GM23338 (cell line): Measurements from ENCODE around the gene NEK6. TPM values are rescaled to one million over a fixed set of nuclear protein-coding genes. Genes with fewer than 3 reads are reported as not detected.

Experiments
- ATAC-seq: fragments of 200-7000 bp; cut with Tn5 transposase; 3 replicates; pipeline ENCODE4 v1.9.1; 2020
- DNase-seq: peaks from one replicate; pipeline ENCODE4 v3.0.0-alpha.2; 2015; ENCODE audit warnings: low spot score
- H2AFZ ChIP-seq: fragments of 200-600 bp; sonication (generic); 2 replicates; pipeline ENCODE4 v1.8.0; 2016; ENCODE audit warnings: antibody characterized with exemption, mild to moderate bottlenecking, moderate library complexity
- H3F3A ChIP-seq: fragments of 200-600 bp; sonication (generic); replicated peaks from 2 replicates; pipeline ENCODE4 v1.8.0; 2017; ENCODE audit warnings: antibody characterized with exemption, mixed run types, low read depth
- H3K27ac ChIP-seq: fragments of 200-600 bp; sonication (generic); 2 replicates; pipeline ENCODE4 v1.6.1; 2016; ENCODE audit warnings: low read depth
- H3K27me3 ChIP-seq: fragments of 200-600 bp; sonication (generic); 2 replicates; pipeline ENCODE4 v1.8.0; 2016; ENCODE audit warnings: mild to moderate bottlenecking, mixed run types, moderate library complexity; ENCODE audit not compliant: insufficient read depth
- H3K36me3 ChIP-seq: fragments of 200-600 bp; sonication (generic); 2 replicates; pipeline ENCODE4 v1.8.0; 2016; ENCODE audit warnings: mild to moderate bottlenecking; ENCODE audit not compliant: insufficient read depth
- H3K4me1 ChIP-seq: fragments of 200-600 bp; sonication (generic); 2 replicates; pipeline ENCODE4 v1.8.0; 2016; ENCODE audit warnings: mild to moderate bottlenecking, moderate library complexity; ENCODE audit not compliant: insufficient read depth
- H3K4me2 ChIP-seq: fragments of 200-600 bp; sonication (generic); 2 replicates; pipeline ENCODE4 v1.7.1; 2017; ENCODE audit warnings: mixed run types
- H3K4me3 ChIP-seq: fragments of 200-600 bp; sonication (generic); 2 replicates; pipeline ENCODE4 v1.6.1; 2016; ENCODE audit warnings: mixed run types
- H3K79me2 ChIP-seq: fragments of 200-600 bp; sonication (generic); replicated peaks from 2 replicates; pipeline ENCODE4 v1.8.0; 2017; ENCODE audit warnings: mild to moderate bottlenecking; ENCODE audit not compliant: insufficient read depth
- H3K9me2 ChIP-seq: fragments of 200-600 bp; sonication (generic); 2 replicates; pipeline ENCODE4 v1.8.0; 2017; ENCODE audit not compliant: insufficient read depth
- H4K20me1 ChIP-seq: fragments of 200-600 bp; sonication (generic); replicated peaks from 2 replicates; pipeline ENCODE4 v1.8.0; 2017; ENCODE audit warnings: mild to moderate bottlenecking; ENCODE audit not compliant: insufficient read depth
- H3K27ac Mint-ChIP-seq: 2 replicates; pipeline ENCODE4 v1.8.0; 2020; ENCODE audit warnings: inconsistent platforms, mild to moderate bottlenecking, moderate library complexity, mixed read lengths
- H3K27me3 Mint-ChIP-seq: 3 replicates; pipeline ENCODE4 v1.8.0; 2022; ENCODE audit warnings: low read depth, mild to moderate bottlenecking, moderate library complexity, mixed read lengths, inconsistent platforms; ENCODE audit not compliant: insufficient read depth, poor library complexity
- H3K36me3 Mint-ChIP-seq: 3 replicates; pipeline ENCODE4 v1.8.0; 2021; ENCODE audit warnings: low read depth, mild to moderate bottlenecking, inconsistent platforms, moderate library complexity, mixed read lengths
- H3K4me1 Mint-ChIP-seq: 3 replicates; pipeline ENCODE4 v1.8.0; 2020; ENCODE audit warnings: mild to moderate bottlenecking, inconsistent platforms, mixed read lengths
- H3K4me3 Mint-ChIP-seq: 3 replicates; pipeline ENCODE4 v1.8.0; 2021; ENCODE audit warnings: moderate library complexity, mild to moderate bottlenecking, inconsistent platforms, mixed read lengths
- H3K9me3 Mint-ChIP-seq: 3 replicates; pipeline ENCODE4 v1.8.0; 2020; ENCODE audit warnings: moderate library complexity, mild to moderate bottlenecking, inconsistent platforms, mixed read lengths
- CREB1 ChIP-seq: fragments of 250-450 bp; sonication (Bioruptor Pico); IDR thresholded peaks from 2 replicates; pipeline ENCODE4 v1.5.0; 2020; ENCODE audit warnings: low read depth, mild to moderate bottlenecking, moderate library complexity
- EZH2 ChIP-seq: fragments of 200-600 bp; sonication (generic); IDR thresholded peaks from one replicate; pipeline ENCODE4 v1.8.0; 2017; ENCODE audit warnings: antibody characterized with exemption, mild to moderate bottlenecking, low read depth; ENCODE audit not compliant: unreplicated experiment
- EZH2phosphoT487 ChIP-seq: fragments of 200-600 bp; sonication (generic); IDR thresholded peaks from one replicate; pipeline ENCODE4 v1.8.1; 2018; ENCODE audit warnings: antibody characterized with exemption; ENCODE audit not compliant: unreplicated experiment
- NANOG ChIP-seq: IDR thresholded peaks from 2 replicates; pipeline ENCODE4 v1.6.1; 2016; ENCODE audit warnings: antibody characterized with exemption, borderline replicate concordance
- STAT1 ChIP-seq: IDR thresholded peaks from one replicate; pipeline ENCODE4 v1.6.1; 2016; ENCODE audit warnings: antibody characterized with exemption; ENCODE audit not compliant: unreplicated experiment
- ZNF114 ChIP-seq: fragments of 250-450 bp; sonication (Bioruptor Pico); IDR thresholded peaks from 2 replicates; pipeline ENCODE4 v1.5.0; 2020; ENCODE audit warnings: mild to moderate bottlenecking, moderate library complexity
- ZNF331 ChIP-seq: fragments of 250-450 bp; sonication (Bioruptor Pico); IDR thresholded peaks from 2 replicates; pipeline ENCODE4 v1.5.0; 2020; ENCODE audit warnings: low read depth, mild to moderate bottlenecking, moderate library complexity
- polyA plus RNA-seq: library from polyadenylated mRNA; unstranded; fragments of >200 nt; fragmentation: Nextera tagmentation; extraction: Ambion mirVana; gene quantifications from 2 replicates; pipeline ENCODE4 v1.2.1, GENCODE V29; 2016
- total RNA-seq: library from RNA; depleted of rRNA; stranded (reverse); fragments of >200 nt; shearing (Covaris generic); gene quantifications from 2 replicates; pipeline ENCODE4 v1.2.3, GENCODE V29; 2014
- TF ChIP-seq, protein P1 (sequence below): fragments of 250-450 bp; sonication (Bioruptor Pico); IDR thresholded peaks from 2 replicates; pipeline ENCODE4 v1.5.0; 2020; ENCODE audit warnings: mild to moderate bottlenecking, moderate library complexity
- TF ChIP-seq, protein P2 (sequence below): IDR thresholded peaks from 2 replicates; pipeline ENCODE4 v1.6.1; 2016; ENCODE audit warnings: antibody characterized with exemption

The NEK6 gene
- total and polyA plus RNA-seq, 2 experiments from 2014 or later = 8.1 to 11.2 TPM

GRCh38 chr9:124217836-124218437 lies 39.8 kb upstream of the NEK6 start:
- DNase-seq (no peak), ATAC-seq (no peak)
- Mint-ChIP-seq H3K9me3 (no peaks in the 10 kb centered on the region), H3K36me3 (no peaks in the 10 kb centered on the region), H3K4me1 (no peaks in the 10 kb centered on the region), H3K4me3 (no peak overlapping the region), H3K27ac (no peak overlapping the region), H3K27me3 (peaks cover 15% of the 10 kb centered on the region)
- no peak overlapping the region for H2AFZ ChIP-seq
- no peaks in the 10 kb centered on the region for H3F3A ChIP-seq
- no peak overlapping the region for H3K4me2 ChIP-seq
- no peaks in the 10 kb centered on the region for H3K27me3 ChIP-seq
- no peaks in the 10 kb centered on the region for H3K9me2 ChIP-seq
- no peaks in the 10 kb centered on the region for H4K20me1 ChIP-seq
- H3K79me2 ChIP-seq = no peaks in the 10 kb centered on the region
- TF ChIP-seq ZNF114 (no peak), NANOG (no peak), EZH2 (no peak)
- TF ChIP-seq, protein P1, sequence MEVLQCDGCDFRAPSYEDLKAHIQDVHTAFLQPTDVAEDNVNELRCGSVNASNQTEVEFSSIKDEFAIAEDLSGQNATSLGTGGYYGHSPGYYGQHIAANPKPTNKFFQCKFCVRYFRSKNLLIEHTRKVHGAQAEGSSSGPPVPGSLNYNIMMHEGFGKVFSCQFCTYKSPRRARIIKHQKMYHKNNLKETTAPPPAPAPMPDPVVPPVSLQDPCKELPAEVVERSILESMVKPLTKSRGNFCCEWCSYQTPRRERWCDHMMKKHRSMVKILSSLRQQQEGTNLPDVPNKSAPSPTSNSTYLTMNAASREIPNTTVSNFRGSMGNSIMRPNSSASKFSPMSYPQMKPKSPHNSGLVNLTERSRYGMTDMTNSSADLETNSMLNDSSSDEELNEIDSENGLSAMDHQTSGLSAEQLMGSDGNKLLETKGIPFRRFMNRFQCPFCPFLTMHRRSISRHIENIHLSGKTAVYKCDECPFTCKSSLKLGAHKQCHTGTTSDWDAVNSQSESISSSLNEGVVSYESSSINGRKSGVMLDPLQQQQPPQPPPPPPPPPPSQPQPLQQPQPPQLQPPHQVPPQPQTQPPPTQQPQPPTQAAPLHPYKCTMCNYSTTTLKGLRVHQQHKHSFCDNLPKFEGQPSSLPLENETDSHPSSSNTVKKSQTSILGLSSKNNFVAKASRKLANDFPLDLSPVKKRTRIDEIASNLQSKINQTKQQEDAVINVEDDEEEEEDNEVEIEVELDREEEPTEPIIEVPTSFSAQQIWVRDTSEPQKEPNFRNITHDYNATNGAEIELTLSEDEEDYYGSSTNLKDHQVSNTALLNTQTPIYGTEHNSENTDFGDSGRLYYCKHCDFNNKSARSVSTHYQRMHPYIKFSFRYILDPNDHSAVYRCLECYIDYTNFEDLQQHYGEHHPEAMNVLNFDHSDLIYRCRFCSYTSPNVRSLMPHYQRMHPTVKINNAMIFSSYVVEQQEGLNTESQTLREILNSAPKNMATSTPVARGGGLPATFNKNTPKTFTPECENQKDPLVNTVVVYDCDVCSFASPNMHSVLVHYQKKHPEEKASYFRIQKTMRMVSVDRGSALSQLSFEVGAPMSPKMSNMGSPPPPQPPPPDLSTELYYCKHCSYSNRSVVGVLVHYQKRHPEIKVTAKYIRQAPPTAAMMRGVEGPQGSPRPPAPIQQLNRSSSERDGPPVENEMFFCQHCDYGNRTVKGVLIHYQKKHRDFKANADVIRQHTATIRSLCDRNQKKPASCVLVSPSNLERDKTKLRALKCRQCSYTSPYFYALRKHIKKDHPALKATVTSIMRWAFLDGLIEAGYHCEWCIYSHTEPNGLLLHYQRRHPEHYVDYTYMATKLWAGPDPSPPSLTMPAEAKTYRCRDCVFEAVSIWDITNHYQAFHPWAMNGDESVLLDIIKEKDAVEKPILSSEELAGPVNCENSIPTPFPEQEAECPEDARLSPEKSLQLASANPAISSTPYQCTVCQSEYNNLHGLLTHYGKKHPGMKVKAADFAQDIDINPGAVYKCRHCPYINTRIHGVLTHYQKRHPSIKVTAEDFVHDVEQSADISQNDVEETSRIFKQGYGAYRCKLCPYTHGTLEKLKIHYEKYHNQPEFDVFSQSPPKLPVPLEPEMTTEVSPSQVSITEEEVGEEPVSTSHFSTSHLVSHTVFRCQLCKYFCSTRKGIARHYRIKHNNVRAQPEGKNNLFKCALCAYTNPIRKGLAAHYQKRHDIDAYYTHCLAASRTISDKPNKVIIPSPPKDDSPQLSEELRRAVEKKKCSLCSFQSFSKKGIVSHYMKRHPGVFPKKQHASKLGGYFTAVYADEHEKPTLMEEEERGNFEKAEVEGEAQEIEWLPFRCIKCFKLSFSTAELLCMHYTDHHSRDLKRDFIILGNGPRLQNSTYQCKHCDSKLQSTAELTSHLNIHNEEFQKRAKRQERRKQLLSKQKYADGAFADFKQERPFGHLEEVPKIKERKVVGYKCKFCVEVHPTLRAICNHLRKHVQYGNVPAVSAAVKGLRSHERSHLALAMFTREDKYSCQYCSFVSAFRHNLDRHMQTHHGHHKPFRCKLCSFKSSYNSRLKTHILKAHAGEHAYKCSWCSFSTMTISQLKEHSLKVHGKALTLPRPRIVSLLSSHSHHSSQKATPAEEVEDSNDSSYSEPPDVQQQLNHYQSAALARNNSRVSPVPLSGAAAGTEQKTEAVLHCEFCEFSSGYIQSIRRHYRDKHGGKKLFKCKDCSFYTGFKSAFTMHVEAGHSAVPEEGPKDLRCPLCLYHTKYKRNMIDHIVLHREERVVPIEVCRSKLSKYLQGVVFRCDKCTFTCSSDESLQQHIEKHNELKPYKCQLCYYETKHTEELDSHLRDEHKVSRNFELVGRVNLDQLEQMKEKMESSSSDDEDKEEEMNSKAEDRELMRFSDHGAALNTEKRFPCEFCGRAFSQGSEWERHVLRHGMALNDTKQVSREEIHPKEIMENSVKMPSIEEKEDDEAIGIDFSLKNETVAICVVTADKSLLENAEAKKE (CRISPR knock-in tag) = no peak
- H3K4me1 ChIP-seq = no peaks in the 10 kb centered on the region
- H3K36me3 ChIP-seq = no peaks in the 10 kb centered on the region
- no peak overlapping the region for H3K4me3 ChIP-seq
- no peak overlapping the region for H3K27ac ChIP-seq

DNA sequence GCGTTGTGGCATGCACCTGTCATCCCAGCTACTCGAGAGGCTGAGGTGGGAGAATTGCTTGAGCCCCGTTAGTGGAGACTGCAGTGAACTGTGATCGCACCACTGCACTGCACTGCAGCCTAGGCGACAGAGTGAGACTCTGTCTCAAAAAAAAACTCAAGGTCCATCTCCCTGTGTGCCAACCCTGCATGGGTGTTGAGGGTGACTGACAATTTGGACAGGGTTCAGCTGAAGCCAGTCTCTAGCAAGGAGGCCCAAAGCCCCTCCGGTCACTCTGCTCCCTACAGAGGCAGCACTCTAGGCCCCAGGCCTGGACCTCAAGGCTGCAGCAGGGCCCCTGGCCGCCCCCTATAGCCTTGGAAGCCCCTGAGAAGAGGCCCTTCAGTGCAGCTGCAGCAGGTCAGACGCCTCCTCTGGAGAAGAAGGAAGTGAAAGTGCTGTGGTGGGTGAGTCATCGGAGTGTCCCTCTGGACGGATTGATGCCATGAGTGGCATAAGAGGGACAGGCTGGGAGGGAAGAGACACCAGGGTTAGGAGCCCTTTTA lies 39.2 kb upstream of the NEK6 start:
- no peaks in the 10 kb centered on the region for H3K9me3 Mint-ChIP-seq
- H3K4me2 ChIP-seq = no peak overlapping the region
- H3K27me3 Mint-ChIP-seq = peaks cover 15% of the 10 kb centered on the region
- H4K20me1 ChIP-seq = no peaks in the 10 kb centered on the region
- no peak overlapping the region for H2AFZ ChIP-seq
- no peak for DNase-seq
- no peak overlapping the region for H3K4me3 Mint-ChIP-seq
- no peaks in the 10 kb centered on the region for H3K4me1 ChIP-seq
- H3K79me2 ChIP-seq = no peaks in the 10 kb centered on the region
- no peaks in the 10 kb centered on the region for H3K27me3 ChIP-seq
- no peaks in the 10 kb centered on the region for H3K4me1 Mint-ChIP-seq
- H3F3A ChIP-seq = no peaks in the 10 kb centered on the region
- no peaks in the 10 kb centered on the region for H3K36me3 ChIP-seq
- H3K27ac ChIP-seq = no peak overlapping the region
- H3K27ac Mint-ChIP-seq = no peak overlapping the region
- no peak for ATAC-seq
- H3K36me3 Mint-ChIP-seq = no peaks in the 10 kb centered on the region
- no peaks in the 10 kb centered on the region for H3K9me2 ChIP-seq
- no peak overlapping the region for H3K4me3 ChIP-seq
- TF ChIP-seq STAT1 = no peak
- TF ChIP-seq, protein P2, sequence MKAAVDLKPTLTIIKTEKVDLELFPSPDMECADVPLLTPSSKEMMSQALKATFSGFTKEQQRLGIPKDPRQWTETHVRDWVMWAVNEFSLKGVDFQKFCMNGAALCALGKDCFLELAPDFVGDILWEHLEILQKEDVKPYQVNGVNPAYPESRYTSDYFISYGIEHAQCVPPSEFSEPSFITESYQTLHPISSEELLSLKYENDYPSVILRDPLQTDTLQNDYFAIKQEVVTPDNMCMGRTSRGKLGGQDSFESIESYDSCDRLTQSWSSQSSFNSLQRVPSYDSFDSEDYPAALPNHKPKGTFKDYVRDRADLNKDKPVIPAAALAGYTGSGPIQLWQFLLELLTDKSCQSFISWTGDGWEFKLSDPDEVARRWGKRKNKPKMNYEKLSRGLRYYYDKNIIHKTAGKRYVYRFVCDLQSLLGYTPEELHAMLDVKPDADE = no peak
- no peak for TF ChIP-seq CREB1
- TF ChIP-seq ZNF331 = no peak
- no peak for TF ChIP-seq EZH2phosphoT487
